Smooth muscle cell (in vitro differentiated cells): ENCODE results near the gene LDHD. TPM values are rescaled to one million over a fixed set of nuclear protein-coding genes. Genes with fewer than 3 reads are reported as not detected.

Source experiments
- DNase-seq: peaks from one replicate; lab custom pipeline; 2025; ENCODE audit not compliant: unreplicated experiment; lab: John Stamatoyannopoulos, UW
- H2AFZ ChIP-seq: fragments of 200-600 bp; sonication (generic); 2 replicates; pipeline ENCODE4 v1.6.0; 2016; ENCODE audit warnings: antibody characterized with exemption, low read depth, mild to moderate bottlenecking
- H3F3A ChIP-seq: fragments of 200-600 bp; sonication (generic); 2 replicates; pipeline ENCODE4 v1.6.0; 2017; ENCODE audit warnings: antibody characterized with exemption, low read depth
- H3K27ac ChIP-seq: fragments of 200-600 bp; sonication (generic); 2 replicates; pipeline ENCODE4 v1.5.1; 2016; ENCODE audit warnings: low read depth, mild to moderate bottlenecking
- H3K27me3 ChIP-seq: fragments of 200-600 bp; sonication (generic); 2 replicates; pipeline ENCODE4 v1.6.1; 2016; ENCODE audit warnings: low read depth, mild to moderate bottlenecking
- H3K36me3 ChIP-seq: fragments of 200-600 bp; sonication (generic); 2 replicates; pipeline ENCODE4 v1.5.1; 2016; ENCODE audit warnings: low read depth
- H3K4me1 ChIP-seq: fragments of 200-600 bp; sonication (generic); 2 replicates; pipeline ENCODE4 v1.5.1; 2016; ENCODE audit warnings: low read depth
- H3K4me2 ChIP-seq: fragments of 200-600 bp; sonication (generic); 2 replicates; pipeline ENCODE4 v1.6.0; 2016; ENCODE audit warnings: mild to moderate bottlenecking
- H3K4me3 ChIP-seq: fragments of 200-600 bp; sonication (generic); 2 replicates; pipeline ENCODE4 v1.5.1; 2016; ENCODE audit warnings: mild to moderate bottlenecking
- H3K79me2 ChIP-seq: fragments of 200-600 bp; sonication (generic); 2 replicates; pipeline ENCODE4 v1.6.0; 2016; ENCODE audit warnings: low read depth, mild to moderate bottlenecking
- H3K9ac ChIP-seq: fragments of 200-600 bp; sonication (generic); 2 replicates; pipeline ENCODE4 v1.6.0; 2016; ENCODE audit warnings: low read depth
- H3K9me3 ChIP-seq: fragments of 200-600 bp; sonication (generic); replicated peaks from 2 replicates; pipeline ENCODE4 v1.5.1; 2016; ENCODE audit warnings: low read depth
- H4K20me1 ChIP-seq: fragments of 200-600 bp; sonication (generic); 2 replicates; pipeline ENCODE4 v1.6.0; 2016; ENCODE audit warnings: low read depth
- CTCF ChIP-seq: fragments of 200-600 bp; sonication (generic); IDR thresholded peaks from 2 replicates; pipeline ENCODE4 v1.5.1; 2017; ENCODE audit warnings: borderline replicate concordance, mild to moderate bottlenecking, antibody characterized with exemption; ENCODE audit not compliant: insufficient read depth, poor library complexity, severe bottlenecking
- WGBS: methylation state at CpG from one replicate; pipeline ENCODE4 v1.1.7; 2016; ENCODE audit warnings: low lambda C conversion rate; 5-methylcytosine and 5-hydroxymethylcytosine counted together
- polyA plus RNA-seq: library from polyadenylated mRNA; unstranded; fragments of >200 nt; fragmentation: Nextera tagmentation; extraction: Ambion mirVana; gene quantifications from 2 replicates; pipeline ENCODE4 v1.2.1, GENCODE V29; 2016
- total RNA-seq: library from RNA; depleted of rRNA; stranded (reverse); fragments of >200 nt; gene quantifications from 2 replicates; pipeline ENCODE4 v1.2.3, GENCODE V29; 2014

LDHD gene
- total and polyA plus RNA-seq, 2 experiments from 2014 or later, result 0.85 to 1.2 TPM

- TF ChIP-seq CTCF, result peak; percentile 78
- Histone ChIP-seq H3F3A (peaks cover 7% of the 10 kb centered on the region), H4K20me1 (no peaks in the 10 kb centered on the region), H3K9ac (no peak overlapping the region), H3K4me1 (peaks cover 42% of the 10 kb centered on the region), H3K4me3 (peak overlapping the region; percentile 26), H2AFZ (no peak overlapping the region), H3K27ac (peak overlapping the region; percentile 66), H3K79me2 (no peaks in the 10 kb centered on the region), H3K36me3 (no peaks in the 10 kb centered on the region), H3K9me3 (no peaks in the 10 kb centered on the region), H3K27me3 (no peaks in the 10 kb centered on the region), H3K4me2 (peak overlapping the region; percentile 81)
- 14% methylated on average over 28 of the region's 28 CpGs for WGBS
- DNase-seq, result peak; percentile 77
Measured at GRCh38 chr16:75110637-75111513, 5.7 kb downstream of the LDHD start.

GRCh38 chr16:75109732-75110243 lies 6.8 kb downstream of the LDHD start:
- no peak overlapping the region for H3K9ac ChIP-seq
- no peak overlapping the region for H2AFZ ChIP-seq
- H3K27ac ChIP-seq, result peak overlapping the region; percentile 66
- H3F3A ChIP-seq, result peaks cover 7% of the 10 kb centered on the region
- H3K9me3 ChIP-seq, result no peaks in the 10 kb centered on the region
- no peak for DNase-seq
- peak overlapping the region; percentile 81 for H3K4me2 ChIP-seq
- H3K27me3 ChIP-seq, result no peaks in the 10 kb centered on the region
- 93% methylated on average over 10 of the region's 10 CpGs for WGBS
- H3K4me3 ChIP-seq, result no peak overlapping the region
- no peaks in the 10 kb centered on the region for H4K20me1 ChIP-seq
- H3K36me3 ChIP-seq, result no peaks in the 10 kb centered on the region
- peaks cover 45% of the 10 kb centered on the region for H3K4me1 ChIP-seq
- H3K79me2 ChIP-seq, result no peaks in the 10 kb centered on the region
- no peak for TF ChIP-seq CTCF

GRCh38 chr16:75108792-75109731 lies 7.5 kb downstream of the LDHD start:
- Histone ChIP-seq H2AFZ (no peak overlapping the region), H3K9ac (no peak overlapping the region)

More at GRCh38 chr16:75108792-75109731, 7.5 kb downstream of the LDHD start:
- H3K79me2 ChIP-seq, result no peaks in the 10 kb centered on the region
- peak overlapping the region; percentile 66 for H3K27ac ChIP-seq
- H3F3A ChIP-seq, result peaks cover 7% of the 10 kb centered on the region
- H3K4me2 ChIP-seq, result peak overlapping the region; percentile 81
- H3K27me3 ChIP-seq, result no peaks in the 10 kb centered on the region
- H4K20me1 ChIP-seq, result peaks cover 7% of the 10 kb centered on the region
- no peaks in the 10 kb centered on the region for H3K36me3 ChIP-seq
- WGBS, result 62% methylated on average over 26 of the region's 27 CpGs
- H3K9me3 ChIP-seq, result no peaks in the 10 kb centered on the region
- no peak overlapping the region for H3K4me3 ChIP-seq
- H3K4me1 ChIP-seq, result peaks cover 45% of the 10 kb centered on the region
- DNase-seq, result peak; percentile 40
- no peak for TF ChIP-seq CTCF
